Osteoblast (primary cell): ENCODE results near the gene ZDHHC18. TPM values are rescaled to one million over a fixed set of nuclear protein-coding genes. Genes with fewer than 3 reads are reported as not detected.

Experiments used
- DNase-seq: peaks from one replicate; pipeline ENCODE4 v3.0.0; 2011; ENCODE audit warnings: low spot score, mixed read lengths; ENCODE audit not compliant: insufficient read length; ENCODE audit errors: missing footprints
- H2AFZ ChIP-seq: 2 replicates; pipeline ENCODE4 v1.6.0; 2011; ENCODE audit warnings: mild to moderate bottlenecking, low read length
- H3K27ac ChIP-seq: 2 replicates; pipeline ENCODE4 v1.5.1; 2011; ENCODE audit warnings: mild to moderate bottlenecking, low read depth, low read length, moderate library complexity
- H3K27me3 ChIP-seq: 2 replicates; pipeline ENCODE4 v1.6.0; 2012; ENCODE audit warnings: mild to moderate bottlenecking, control low read depth, inconsistent platforms, low read length, moderate library complexity; ENCODE audit not compliant: insufficient read depth
- H3K36me3 ChIP-seq: 2 replicates; pipeline ENCODE4 v1.5.1; 2011; ENCODE audit warnings: mild to moderate bottlenecking, low read length, control low read depth, moderate library complexity; ENCODE audit not compliant: insufficient read depth
- H3K4me1 ChIP-seq: 2 replicates; pipeline ENCODE4 v1.5.1; 2011; ENCODE audit warnings: mild to moderate bottlenecking, low read length, control low read depth, moderate library complexity; ENCODE audit not compliant: insufficient read depth
- H3K4me2 ChIP-seq: 2 replicates; pipeline ENCODE4 v1.6.0; 2011; ENCODE audit warnings: mild to moderate bottlenecking, low read length; ENCODE audit not compliant: insufficient read depth
- H3K4me3 ChIP-seq: fragments of 200-600 bp; sonication (generic); 3 replicates; pipeline ENCODE4 v1.5.1; 2012; ENCODE audit warnings: mild to moderate bottlenecking, low read length, inconsistent platforms; ENCODE audit not compliant: insufficient read depth
- H3K79me2 ChIP-seq: 2 replicates; pipeline ENCODE4 v1.6.0; 2012; ENCODE audit warnings: mild to moderate bottlenecking, low read length, control low read depth, inconsistent platforms; ENCODE audit not compliant: insufficient read depth
- H3K9me3 ChIP-seq: 2 replicates; pipeline ENCODE4 v1.5.1; 2011; ENCODE audit warnings: low read depth, low read length, control low read depth
- H4K20me1 ChIP-seq: 2 replicates; pipeline ENCODE4 v1.6.0; 2012; ENCODE audit warnings: mild to moderate bottlenecking, low read length, control low read depth; ENCODE audit not compliant: insufficient read depth
- CTCF ChIP-seq: IDR thresholded peaks from 2 replicates; pipeline ENCODE4 v1.5.1; 2011; ENCODE audit warnings: mild to moderate bottlenecking, low read depth, low read length, moderate library complexity; ENCODE audit errors: extremely low read depth
- total RNA-seq: library from RNA; depleted of rRNA; stranded (reverse); fragments of >200 nt; gene quantifications from 2 replicates; pipeline ENCODE4 v1.2.3, GENCODE V29; 2012

The ZDHHC18 gene
- total RNA-seq, 1 donor = 7.6 TPM

GRCh38 chr1:26788836-26789611 is 37.5 kb upstream of the ZDHHC18 start:
- peak; percentile 97 for DNase-seq
- H3K27me3 ChIP-seq = no peaks in the 10 kb centered on the region
- H3K79me2 ChIP-seq = no peaks in the 10 kb centered on the region
- peak overlapping the region; percentile 98 for H3K27ac ChIP-seq
- H3K4me1 ChIP-seq = peaks cover 52% of the 10 kb centered on the region
- H2AFZ ChIP-seq = peak overlapping the region; percentile 5
- peak overlapping the region; percentile 80 for H3K4me2 ChIP-seq
- TF ChIP-seq CTCF = peak; percentile 98
- no peaks in the 10 kb centered on the region for H4K20me1 ChIP-seq
- no peaks in the 10 kb centered on the region for H3K9me3 ChIP-seq
- H3K36me3 ChIP-seq = peaks cover 2% of the 10 kb centered on the region
- peak overlapping the region; percentile 76 for H3K4me3 ChIP-seq

GRCh38 chr1:26789612-26789865 is 36.9 kb upstream of the ZDHHC18 start:
- no peak for TF ChIP-seq CTCF
- Histone ChIP-seq H4K20me1 (no peaks in the 10 kb centered on the region), H3K79me2 (no peaks in the 10 kb centered on the region), H3K4me3 (no peak overlapping the region), H3K36me3 (peaks cover 7% of the 10 kb centered on the region), H3K4me1 (peaks cover 47% of the 10 kb centered on the region), H3K27me3 (no peaks in the 10 kb centered on the region), H3K27ac (peak overlapping the region; percentile 98), H3K9me3 (no peaks in the 10 kb centered on the region), H2AFZ (no peak overlapping the region), H3K4me2 (no peak overlapping the region)
- no peak for DNase-seq

- no peak overlapping the region for H3K27ac ChIP-seq
- H3K36me3 ChIP-seq = peaks cover 11% of the 10 kb centered on the region
- H3K79me2 ChIP-seq = no peaks in the 10 kb centered on the region
- H3K4me3 ChIP-seq = no peak overlapping the region
- H3K4me2 ChIP-seq = no peak overlapping the region
- no peak overlapping the region for H2AFZ ChIP-seq
- DNase-seq = no peak
- TF ChIP-seq CTCF = no peak
- no peaks in the 10 kb centered on the region for H3K27me3 ChIP-seq
- peaks cover 44% of the 10 kb centered on the region for H3K4me1 ChIP-seq
- H3K9me3 ChIP-seq = no peaks in the 10 kb centered on the region
- H4K20me1 ChIP-seq = no peaks in the 10 kb centered on the region
Observed at GRCh38 chr1:26789931-26790330, 36.6 kb upstream of the ZDHHC18 start.

- no peak overlapping the region for H3K4me3 ChIP-seq
- peaks cover 14% of the 10 kb centered on the region for H3K36me3 ChIP-seq
- H3K79me2 ChIP-seq = no peaks in the 10 kb centered on the region
- H3K27ac ChIP-seq = peak overlapping the region; percentile 11
- H3K4me2 ChIP-seq = no peak overlapping the region
- no peak for DNase-seq
- TF ChIP-seq CTCF = no peak
- H3K27me3 ChIP-seq = no peaks in the 10 kb centered on the region
- H3K9me3 ChIP-seq = no peaks in the 10 kb centered on the region
- peaks cover 42% of the 10 kb centered on the region for H3K4me1 ChIP-seq
- H4K20me1 ChIP-seq = no peaks in the 10 kb centered on the region
- H2AFZ ChIP-seq = no peak overlapping the region
Observed at GRCh38 chr1:26790551-26790953, 35.9 kb upstream of the ZDHHC18 start.
